Inflammatory macrophage treated with lipopolysaccharide for 4 hours (primary cell): ENCODE measurements around the gene MAMDC4.
"Not testable (repeated sequence)": the region's sequence is repeated elsewhere in the genome, so short reads cannot be mapped to it uniquely, and the experiment has no call there.

Experiments used
- DNase-seq: peaks from one replicate; pipeline ENCODE4 v3.0.0-alpha.2; 2020

MAMDC4 gene

DNA sequence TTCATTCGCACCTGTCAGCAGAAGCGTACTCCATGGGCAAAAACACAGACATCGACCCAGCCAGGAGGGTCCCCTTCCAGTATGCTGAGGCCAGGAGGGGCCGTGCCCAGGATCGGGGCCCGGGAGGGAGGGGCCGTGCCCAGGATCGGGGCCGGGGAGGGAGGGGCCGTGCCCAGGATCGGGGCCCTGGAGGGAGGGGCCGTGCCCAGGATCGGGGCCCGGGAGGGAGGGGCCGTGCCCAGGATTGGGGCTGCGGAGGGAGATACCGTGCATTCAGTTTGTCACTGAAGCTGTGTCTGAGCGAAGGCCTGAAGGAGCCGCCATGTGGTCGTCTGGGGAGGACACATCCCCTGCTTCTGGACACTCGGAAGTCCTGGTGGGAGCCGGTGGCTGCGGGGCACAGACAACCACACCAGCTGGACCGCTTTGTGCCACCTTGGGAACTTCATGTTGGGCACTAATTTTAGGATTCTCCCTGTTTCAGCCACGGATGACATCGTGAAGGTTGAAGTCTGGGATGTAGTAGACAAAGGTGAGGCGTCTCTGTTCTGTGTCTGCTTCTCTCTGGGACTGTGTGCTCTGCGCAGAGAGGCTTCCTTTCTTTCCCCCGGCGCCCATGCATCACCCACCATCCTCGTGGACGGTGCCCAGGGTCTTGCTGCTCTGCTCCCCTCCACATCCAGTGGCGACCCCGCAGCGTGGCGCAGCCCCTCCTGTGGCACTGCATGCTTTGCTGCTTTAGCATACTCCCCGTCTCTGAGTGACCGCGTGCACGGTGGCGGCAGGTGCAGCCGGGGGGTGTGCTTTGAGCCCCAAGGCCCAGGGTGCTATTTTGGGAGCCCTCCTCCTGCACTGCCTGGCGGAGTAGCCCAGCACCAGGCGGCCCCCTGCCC is 26.6 kb upstream of the MAMDC4 start:
- no peak for DNase-seq

GRCh38 chr9:136826188-136826541 is 26.0 kb upstream of the MAMDC4 start:
- DNase-seq, result no peak

DNA sequence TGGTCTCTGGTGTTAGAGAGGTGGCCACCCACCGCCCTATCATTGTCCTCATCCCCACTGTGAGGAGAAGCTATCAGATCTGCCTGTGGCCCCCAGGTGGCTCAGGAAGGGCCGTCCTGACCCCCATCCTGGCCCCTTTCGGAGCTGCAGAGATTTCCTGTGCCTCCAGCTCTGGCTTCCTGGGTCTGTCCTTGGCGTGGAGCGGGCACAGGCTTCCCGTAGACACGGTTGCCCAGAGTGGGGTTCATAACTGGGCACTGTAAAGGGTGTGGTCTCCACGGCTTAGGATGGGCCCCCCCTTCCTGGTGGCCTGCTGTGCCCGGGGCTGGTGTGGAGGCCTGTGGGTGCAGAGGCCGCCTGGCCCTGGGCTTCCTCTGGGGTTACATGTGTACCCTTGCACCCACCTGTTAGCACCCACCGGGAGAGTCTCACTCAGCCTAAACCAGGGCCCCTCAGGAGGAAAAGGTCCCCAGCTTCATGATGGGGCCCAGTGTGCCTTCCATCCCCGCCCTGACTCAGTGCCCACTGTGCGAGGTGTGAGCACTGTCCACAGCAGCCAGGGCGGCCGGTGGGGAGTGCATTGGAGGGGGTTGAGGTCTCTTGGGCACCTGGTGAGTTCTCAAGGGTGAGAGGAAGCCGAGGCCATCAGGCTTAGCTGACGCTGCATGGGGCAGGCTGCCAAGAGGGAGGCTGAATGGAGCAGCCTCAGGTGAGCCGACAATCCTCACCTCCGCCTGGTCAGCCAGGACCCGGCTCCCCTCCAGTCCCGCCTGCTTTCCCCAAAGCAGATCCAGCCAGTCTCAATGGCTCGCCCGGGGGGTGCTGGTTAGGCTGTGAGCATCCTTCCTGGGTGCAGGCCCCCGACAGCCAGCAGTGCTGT is 25.2 kb upstream of the MAMDC4 start:
- DNase-seq, result no peak

DNA sequence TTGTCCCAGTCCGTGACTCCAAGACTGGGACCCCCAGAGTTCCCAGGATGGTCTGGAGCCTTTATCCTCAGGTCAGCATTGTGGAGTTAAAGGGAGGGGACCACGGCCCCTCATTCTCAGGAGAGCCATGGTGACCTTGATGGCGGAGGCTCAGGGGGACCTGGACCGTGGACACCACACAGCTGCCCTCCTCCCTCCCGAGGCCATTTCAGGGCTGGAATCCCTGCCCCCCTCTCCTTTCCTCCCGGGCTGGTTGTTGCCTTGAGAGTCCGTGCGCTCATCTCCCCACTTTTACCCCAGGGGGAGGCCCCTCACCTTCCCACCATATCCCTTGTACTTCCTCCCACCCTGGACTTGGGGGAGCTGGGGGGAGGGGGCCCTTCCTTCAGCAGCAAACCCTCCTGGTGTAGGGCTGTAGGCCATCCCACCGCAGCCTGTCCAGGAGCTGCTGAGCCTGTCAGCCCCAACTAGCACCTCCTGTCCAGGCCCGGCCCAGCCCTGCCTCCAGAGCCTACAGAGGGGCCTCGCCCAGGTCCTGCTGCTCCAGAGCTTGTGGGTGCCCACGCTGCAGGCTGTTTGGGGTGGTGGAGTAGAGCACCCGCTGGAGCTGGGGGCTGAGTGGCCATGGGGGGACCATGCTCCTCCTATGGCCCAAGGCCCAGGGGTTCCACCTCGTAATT is 24.2 kb upstream of the MAMDC4 start:
- no peak for DNase-seq

DNA sequence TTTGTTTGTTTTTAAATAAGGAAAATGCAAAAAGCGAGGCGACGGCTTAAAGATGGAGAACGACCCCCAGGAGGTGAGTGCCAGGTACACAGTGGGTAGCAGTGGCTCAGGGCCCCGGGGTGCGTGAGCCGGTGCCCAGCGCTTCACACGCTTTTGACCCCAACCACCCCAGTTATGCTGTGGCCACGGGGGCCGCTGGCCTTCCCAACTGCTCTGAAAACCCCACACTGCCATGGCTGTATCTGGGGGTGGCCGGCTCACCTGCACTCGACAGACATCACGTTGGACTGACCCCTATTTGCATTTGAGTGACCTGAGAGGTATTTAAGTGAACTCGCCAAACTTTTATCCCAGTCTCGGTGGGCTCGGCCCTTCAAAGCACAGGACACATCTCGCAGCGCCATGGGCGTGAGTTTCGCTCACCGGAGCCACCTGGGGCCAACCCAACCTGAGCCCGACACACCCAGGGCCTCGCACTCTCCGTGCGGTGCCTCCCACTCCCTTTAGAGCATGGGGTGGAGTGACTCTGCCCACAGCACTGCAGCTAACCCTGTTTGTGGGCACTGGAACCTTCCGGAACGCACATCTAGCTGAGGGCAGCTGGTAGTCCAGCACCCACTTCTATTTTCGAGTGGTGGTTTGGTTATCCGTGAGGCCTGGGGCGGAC is 23.5 kb upstream of the MAMDC4 start:
- no peak for DNase-seq

- no peak for DNase-seq
Observed at GRCh38 chr9:136829412-136829811, 22.7 kb upstream of the MAMDC4 start.

DNA sequence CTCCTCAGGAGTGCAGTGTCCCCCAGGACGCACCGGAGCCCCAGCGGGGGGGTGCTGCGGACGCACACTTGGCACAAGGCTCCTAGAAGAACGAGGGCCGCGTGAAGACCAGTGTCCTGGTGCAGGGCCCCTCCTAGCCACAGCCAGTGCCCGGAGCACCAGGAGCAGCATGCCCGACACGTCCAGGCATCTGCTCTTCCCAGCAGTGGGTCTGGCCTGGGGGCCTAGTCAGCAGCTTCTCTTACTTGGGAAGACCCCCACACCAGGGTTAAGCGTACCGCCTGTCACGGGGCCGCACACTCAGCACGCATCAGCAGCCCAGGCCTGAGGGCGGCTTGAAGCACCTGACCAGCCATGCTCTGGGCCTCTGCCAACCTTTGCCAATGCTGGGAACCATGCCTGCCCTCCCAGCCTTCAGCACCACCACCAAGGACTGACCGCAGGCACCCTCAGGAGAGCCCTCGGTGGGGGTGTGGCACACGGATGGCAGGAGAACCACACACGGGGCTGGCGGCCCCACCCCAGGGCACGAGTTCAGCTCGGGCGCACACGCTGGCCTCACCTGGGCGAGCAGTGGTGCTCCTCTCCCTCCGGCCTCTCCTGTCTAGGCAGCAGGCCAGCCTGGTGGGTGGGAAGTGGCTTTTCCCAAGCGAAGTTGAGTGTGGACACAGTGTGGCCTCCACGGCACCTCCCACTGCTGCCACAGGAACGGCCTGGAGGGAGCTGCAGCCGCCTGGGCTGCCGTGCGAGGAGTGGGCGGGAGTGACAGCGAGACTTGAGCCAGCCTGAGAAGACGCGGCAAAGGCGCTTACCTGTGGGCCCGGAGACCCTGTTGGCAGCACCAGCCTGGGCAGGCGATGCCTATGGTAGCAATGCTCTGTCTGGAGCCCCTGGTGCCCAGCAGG is 21.9 kb upstream of the MAMDC4 start:
- DNase-seq, result no peak

- no peak for DNase-seq
Observed at GRCh38 chr9:136831002-136831719, 21.0 kb upstream of the MAMDC4 start.

- no peak for DNase-seq
Observed at GRCh38 chr9:136831720-136832104, 20.4 kb upstream of the MAMDC4 start.

- no peak for DNase-seq
Observed at GRCh38 chr9:136832581-136832980, 19.6 kb upstream of the MAMDC4 start.

GRCh38 chr9:136833381-136834048 is 18.6 kb upstream of the MAMDC4 start:
- DNase-seq, result not testable (repeated sequence)

- no peak for DNase-seq
Observed at GRCh38 chr9:136835162-136835931, 16.8 kb upstream of the MAMDC4 start.

- DNase-seq, result no peak
Observed at GRCh38 chr9:136835932-136836904, 15.9 kb upstream of the MAMDC4 start.

- no peak for DNase-seq
Observed at GRCh38 chr9:136837146-136837855, 14.8 kb upstream of the MAMDC4 start.

DNA sequence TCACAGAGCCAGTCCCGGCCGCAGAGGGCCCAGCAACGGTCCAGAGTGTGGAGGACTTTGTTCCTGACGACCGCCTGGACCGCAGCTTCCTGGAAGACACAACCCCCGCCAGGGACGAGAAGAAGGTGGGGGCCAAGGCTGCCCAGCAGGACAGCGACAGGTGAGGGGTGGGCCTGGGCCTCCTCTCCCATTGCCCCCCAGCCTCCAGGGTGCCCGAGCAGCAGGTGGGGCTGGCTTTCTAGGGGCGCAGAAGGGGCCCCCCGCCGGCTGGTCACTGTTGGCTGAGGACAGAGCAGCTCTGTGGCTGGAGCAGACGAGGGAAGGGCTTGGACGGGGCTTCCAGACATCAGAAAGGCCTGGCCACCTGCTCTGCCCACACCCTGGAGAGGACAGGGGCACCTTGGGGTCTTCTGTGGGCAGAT is 14.3 kb upstream of the MAMDC4 start:
- DNase-seq, result not testable (repeated sequence)

DNA sequence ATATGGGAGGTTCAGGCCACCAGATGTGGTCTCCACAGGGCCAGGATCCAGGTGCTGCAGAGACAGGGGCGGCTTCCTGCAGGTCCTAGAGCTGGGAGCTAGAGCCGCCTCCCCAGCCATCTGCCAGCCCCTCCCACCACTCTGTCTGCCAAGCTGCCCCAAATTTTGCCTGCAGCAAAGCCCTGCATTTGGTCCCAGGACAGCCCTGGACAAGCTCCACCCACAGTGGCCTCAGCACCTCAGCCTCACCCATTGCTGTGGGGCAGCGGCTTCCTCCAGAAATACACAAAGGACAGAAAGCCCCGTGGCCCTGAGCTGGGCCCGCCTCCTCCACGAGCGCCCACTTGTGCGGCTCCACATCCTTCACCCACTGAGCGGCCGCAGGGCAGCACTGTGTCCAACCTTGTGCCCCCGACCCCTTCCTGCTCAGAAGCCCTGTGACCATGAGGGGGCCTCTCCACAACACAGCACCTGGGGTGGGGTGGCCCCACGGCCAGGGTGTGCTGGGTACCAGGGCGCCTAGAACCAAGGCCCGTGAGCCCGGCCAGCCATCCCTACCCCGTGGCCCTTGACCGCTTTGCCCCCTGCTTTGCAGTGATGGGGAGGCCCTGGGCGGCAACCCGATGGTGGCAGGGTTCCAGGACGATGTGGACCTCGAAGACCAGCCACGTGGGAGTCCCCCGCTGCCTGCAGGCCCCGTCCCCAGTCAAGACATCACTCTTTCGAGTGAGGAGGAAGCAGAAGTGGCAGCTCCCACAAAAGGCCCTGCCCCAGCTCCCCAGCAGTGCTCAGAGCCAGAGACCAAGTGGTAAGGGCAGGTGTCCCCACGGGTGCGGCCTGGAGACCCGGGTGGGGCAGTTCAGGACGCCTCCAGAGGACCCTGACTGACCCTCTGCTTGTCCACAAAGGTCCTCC is 13.6 kb upstream of the MAMDC4 start:
- no peak for DNase-seq
